NCI-H524 (cell line): Measurements from ENCODE around the gene SULT1C4.

Experiments
- DNase-seq, 2 experiments: peaks; one replicate each; lab custom pipeline; 2025; lab: John Stamatoyannopoulos, UW

The SULT1C4 gene

DNA sequence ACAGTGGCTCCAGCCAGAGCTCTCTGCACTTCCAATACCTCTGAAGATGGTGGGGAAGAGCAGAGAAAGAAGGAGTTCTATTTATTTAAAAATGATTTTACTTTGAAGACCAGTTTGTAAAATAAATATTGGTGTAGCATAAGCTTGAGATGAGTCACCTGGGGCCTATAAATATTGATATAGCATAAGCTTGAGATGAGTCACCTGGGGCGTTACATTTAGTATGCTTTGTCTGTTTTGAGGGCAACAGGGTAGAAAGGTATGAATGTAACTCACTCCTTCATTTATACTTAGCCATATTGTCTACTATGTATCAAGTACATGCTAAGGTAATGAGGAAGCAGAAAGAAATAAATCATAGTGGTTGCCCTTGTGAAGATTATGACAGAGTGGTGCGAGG, 7.7 kb upstream of the SULT1C4 start:
- DNase-seq = no peak

DNA sequence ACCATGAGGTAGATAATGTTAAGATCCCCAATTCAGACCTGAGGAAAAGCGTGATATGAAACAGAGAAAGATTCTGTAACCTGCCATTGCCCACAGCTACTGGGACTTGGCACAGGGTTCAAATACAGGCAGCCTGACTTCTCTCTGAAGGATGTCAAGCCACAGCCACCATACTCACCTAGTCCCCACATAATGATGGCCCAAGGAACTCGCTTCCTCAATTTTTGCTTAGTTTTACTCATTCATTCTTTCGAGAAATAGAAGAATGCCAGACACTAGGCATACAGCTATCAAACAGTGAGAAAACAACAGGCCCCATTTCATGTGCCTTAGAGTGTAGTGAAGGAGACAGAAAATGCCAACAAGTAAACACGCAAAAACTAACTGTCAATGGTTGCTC, 980 bp upstream of the SULT1C4 start:
- no peak for DNase-seq

DNA sequence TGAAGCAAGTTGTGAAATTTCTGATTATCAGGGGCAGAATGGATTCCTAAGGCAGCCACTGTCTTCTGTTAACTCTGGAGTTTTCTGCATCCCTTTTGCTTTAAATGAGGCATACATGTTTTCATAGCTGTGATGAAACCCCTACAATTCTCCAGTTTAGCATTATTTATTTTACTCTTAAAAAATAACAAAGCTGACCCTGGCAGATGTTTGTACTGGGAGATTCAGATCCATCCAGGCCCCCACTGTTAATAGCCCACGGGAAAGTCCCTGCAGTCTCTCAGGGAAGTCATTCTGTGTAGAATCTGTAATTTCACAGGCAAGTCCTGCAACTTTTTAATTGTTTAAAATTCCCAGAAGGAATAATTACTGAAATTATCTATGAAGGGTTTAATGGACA, 353 bp upstream of the SULT1C4 start:
- DNase-seq = no peak

- DNase-seq = no peak
These were observed 1.1 kb downstream of the SULT1C4 start for GRCh38 chr2:108378851-108379250.

DNA sequence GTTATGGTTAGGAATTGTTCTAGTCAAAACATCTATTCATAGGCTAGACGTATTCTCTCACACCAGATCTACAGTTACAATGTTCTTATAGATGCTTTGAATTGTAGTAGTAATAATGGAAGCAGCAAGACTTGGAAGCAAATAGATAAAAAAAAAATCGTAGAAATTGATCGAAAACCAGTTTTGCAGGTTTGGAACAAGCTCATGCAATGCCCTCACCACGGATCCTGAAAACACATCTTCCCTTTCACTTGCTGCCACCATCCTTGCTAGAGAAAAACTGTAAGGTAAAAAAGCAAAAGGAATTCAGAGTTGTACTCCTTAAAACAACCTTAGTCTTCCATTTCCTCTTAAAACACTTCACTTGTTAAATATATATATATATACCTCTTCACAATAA, 4.4 kb downstream of the SULT1C4 start:
- DNase-seq = no peak

DNA sequence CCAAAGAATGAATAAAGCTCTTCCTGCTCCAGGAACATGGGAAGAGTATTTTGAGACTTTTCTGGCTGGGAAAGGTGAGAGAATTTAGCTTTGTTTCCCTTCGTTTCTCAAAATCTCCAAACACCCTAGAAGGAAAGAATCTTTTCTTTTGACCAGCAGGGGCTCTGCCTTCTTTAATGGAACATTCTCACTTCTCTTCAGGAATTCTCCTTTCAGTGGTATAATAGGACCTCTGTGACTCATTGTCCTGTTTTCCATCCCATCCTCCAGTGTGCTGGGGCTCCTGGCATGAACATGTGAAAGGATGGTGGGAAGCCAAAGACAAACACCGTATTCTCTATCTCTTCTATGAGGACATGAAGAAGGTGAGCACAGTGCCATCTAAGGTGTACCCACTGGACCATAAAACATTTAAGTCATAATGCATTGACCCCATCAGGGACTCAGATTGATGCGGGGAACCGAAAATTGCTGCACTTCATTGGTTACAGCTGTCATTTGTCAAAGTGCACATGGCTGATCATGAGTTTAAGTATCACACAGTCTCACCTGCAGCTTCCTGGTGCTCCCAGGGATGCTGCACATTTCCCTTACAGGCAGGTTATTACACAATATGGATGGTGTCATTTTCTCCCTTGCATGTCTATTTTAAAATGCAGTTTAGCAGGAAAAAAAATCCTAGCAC, 5.5 kb downstream of the SULT1C4 start:
- DNase-seq = no peak

DNA sequence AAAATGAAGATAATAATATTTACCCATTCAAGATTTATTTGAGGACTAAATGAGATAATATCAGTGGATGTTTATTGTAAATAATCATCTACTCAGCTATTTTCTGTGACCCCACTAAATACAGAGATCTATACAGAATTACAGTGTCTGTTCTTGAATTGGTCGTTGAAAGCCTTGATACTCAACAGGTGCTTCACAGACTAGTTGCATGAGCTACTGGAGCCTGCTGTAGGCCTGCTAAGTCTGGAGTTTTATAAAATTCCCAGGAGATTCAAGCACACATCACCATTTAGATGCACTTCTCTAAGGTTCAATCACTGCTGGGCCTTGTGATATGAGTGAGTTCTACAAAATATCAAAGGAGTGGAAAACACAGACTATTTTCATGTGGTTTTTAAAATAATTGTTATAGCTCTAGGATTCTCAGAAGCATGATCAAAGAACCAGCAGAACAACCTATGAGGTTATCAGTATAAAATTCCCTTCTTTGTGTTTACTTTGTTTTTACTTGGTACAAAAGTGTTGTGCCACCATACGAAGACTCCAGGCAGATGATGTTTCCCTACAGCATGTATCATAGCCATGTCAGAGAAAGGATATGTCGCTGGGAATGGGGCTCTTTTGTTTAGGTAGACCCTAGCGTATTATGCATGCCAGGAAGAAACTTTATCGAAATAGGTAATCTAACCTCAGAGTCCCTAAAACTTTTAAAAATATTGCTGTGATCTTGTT, 7.1 kb downstream of the SULT1C4 start:
- no peak for DNase-seq

- no peak for DNase-seq
These were observed 7.8 kb downstream of the SULT1C4 start for GRCh38 chr2:108385411-108386071.

- no peak for DNase-seq
These were observed 10.3 kb downstream of the SULT1C4 start for GRCh38 chr2:108388045-108388444.

- DNase-seq = no peak
These were observed 12.6 kb downstream of the SULT1C4 start for GRCh38 chr2:108390340-108390739.

GRCh38 chr2:108392029-108392428, 14.3 kb downstream of the SULT1C4 start:
- DNase-seq = no peak

DNA sequence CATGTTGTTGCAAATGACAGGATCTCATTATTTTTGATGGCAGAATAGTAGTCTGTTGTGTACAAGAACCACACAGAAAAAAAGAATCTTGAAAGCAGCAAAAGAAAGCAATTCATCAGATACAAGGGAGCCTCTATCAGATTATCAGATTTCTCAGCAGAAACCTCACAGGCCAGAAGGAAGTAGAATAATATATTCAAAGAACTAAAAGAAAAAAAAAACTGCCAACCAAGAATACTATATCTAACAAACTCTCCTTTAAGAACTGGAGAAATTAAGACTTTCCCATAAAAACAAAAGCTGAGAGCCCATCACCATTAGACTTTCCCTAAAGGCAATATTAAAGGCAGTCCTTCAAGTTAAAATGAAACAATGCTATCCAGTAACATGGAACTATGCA, 15.4 kb downstream of the SULT1C4 start:
- DNase-seq = no peak

DNA sequence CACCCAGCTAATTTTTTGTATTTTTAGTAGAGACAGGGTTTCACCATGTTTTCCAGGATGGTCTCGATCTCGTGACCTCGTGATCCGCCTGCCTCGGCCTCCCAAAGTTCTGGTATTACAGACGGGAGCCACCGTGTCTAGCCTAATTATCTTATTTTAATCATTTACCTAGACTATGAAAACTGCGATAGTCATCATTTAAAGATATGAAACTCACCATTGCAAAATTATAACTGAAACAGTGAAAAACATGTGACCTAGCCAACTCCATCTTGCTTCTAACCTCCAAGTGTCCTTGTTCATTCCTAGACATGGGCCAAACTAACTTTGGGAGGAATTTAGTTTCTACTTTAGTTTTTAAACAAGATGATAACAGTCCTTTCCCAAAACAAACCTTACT, 17.4 kb downstream of the SULT1C4 start:
- DNase-seq = no peak

- peak in 1 of 2 experiments; percentile 21 for DNase-seq
These were observed 19.1 kb downstream of the SULT1C4 start for GRCh38 chr2:108396845-108397244.

DNA sequence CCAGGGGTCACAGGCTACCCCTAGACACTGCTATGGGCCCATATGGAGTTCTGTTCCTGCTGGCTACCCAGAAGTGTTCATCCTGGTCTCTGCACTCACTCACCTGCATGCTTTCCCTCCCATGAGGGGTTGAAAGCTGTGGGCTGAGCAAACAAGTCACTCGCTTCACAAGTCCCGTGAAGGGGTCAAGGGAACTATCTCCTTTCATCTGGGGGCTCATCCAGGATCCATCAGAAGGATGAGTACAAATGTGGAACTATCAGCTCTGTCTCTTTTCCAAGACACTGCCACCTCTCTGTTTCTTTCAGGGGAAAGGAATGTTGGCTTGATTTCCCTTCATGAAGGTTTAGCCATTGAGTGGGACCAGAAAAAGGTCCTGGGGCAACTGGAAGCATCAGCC, 21.7 kb downstream of the SULT1C4 start:
- no peak for DNase-seq

GRCh38 chr2:108401800-108402199, 24.0 kb downstream of the SULT1C4 start:
- no peak for DNase-seq

- DNase-seq = peak in 1 of 2 experiments; percentile 2
These were observed 25.7 kb downstream of the SULT1C4 start for GRCh38 chr2:108403494-108403893.

DNA sequence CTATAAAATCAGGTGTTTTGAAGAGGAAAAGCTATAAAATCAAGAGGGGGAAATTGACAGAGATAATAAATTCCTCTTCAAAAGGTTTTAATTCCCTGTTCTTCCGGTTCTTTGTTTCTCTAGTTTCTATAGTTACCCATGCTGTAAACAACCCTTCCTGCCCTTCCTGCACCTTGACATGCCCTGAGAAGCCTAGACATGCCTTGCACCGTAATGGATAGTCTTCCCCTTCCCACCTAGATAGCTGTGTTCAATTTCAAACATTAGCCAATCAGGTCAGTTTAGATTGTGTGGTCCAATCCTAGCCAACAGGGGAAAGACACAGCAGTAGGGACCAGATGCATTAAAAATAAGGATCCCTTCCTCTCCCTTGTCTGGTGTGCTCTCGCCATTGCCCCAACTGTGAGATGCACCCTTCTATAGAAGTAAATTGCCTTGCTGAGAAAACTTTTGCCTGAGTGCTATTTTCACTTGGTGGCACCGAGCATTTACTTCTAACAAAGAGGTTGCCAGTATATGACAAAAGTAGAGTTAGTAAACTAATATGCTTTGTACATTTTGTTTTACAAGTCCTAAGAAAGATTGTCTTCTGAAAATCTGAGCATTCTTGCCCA, 27.1 kb downstream of the SULT1C4 start:
- no peak for DNase-seq

GRCh38 chr2:108407864-108408729, 30.3 kb downstream of the SULT1C4 start:
- no peak for DNase-seq

DNA sequence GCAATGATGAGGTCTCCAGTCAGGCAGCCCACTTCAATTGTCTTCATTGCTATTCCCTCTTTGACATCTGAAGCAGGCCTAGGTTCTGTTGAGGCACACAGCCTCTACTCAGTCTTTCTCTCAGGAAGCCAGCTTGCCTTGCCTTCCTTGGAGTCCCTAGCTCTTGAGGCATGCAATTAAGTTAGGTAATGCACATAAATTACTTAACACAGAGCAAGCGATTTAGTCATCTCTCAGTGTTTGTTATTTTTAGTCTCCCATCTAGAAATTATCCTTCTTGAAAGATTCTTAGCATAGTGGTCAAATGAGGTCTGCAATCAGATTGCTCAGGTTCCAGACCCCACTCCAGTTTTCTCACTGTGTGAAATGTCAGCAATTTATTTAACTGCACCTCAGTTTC, 32.0 kb downstream of the SULT1C4 start:
- no peak for DNase-seq

GRCh38 chr2:108412995-108413710, 35.4 kb downstream of the SULT1C4 start:
- no peak for DNase-seq
